ENCODE results near the gene TBC1D1. TPM values are rescaled to one million over a fixed set of nuclear protein-coding genes. Genes with fewer than 3 reads are reported as not detected.

Gene TBC1D1
- total and polyA plus RNA-seq, 2 of the 8 experiments (the other 6 are each of a cell fraction or from before 2014, with no cell fraction given): 96.9 to 162 TPM

DNA sequence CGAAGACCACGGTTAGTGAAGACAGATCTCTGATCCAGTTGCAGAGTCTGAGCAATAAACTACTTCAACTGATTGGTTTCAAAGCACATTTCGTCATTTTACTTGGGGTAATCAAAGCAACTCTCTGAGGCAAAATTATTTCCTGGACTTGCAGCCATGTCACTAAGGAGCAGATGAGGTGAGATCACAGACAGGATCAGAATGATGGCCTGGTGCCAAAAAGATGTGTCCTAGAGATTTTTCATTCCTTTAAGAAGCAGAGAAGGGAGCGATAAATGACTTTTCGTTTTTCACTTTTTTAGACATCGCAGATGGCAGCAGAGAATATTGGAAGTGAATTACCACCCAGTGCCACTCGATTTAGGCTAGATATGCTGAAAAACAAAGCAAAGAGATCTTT is 153.2 kb downstream of the TBC1D1 start:
- no peak overlapping the region for H2BK15ac ChIP-seq (ENCODE audit: low read length)
- H4K91ac ChIP-seq (replicated peaks; ENCODE audit: insufficient read length, low read length): no peak overlapping the region
- H4K20me1 ChIP-seq (replicated peaks in 1 of 2; ENCODE audit: control insufficient read depth in 1 of 2, insufficient read depth in 2 of 2, low read length in 2 of 2): no peaks in the 10 kb centered on the region
- H4K5ac ChIP-seq (ENCODE audit: insufficient read length, low read depth, low read length): no peak overlapping the region
- H3K79me1 ChIP-seq (ENCODE audit: low read depth, low read length): no peaks in the 10 kb centered on the region
- H3K56ac ChIP-seq (replicated peaks; ENCODE audit: insufficient read length, low read depth, low read length): no peak overlapping the region
- H3K23me2 ChIP-seq (ENCODE audit: low read depth, low read length): no peaks in the 10 kb centered on the region
- WGBS, 2 experiments (ENCODE audit: extremely low coverage in 1 of 2, insufficient coverage in 1 of 2, insufficient read length in 1 of 2, insufficient replicate concordance in 2 of 2, low coverage in 1 of 2, low lambda C conversion rate in 2 of 2, missing lambda C conversion rate in 1 of 2): 88% methylated on average over 7 of the region's 7 CpGs; no CpG with 5 or more reads in 1 of the 2 experiments
- no peak overlapping the region for H3K27ac ChIP-seq (ENCODE audit: low read depth, low read length)
- no peak overlapping the region for H3K18ac ChIP-seq (ENCODE audit: extremely low read depth, low read length)
- no peaks in the 10 kb centered on the region for H3K79me2 ChIP-seq (ENCODE audit: control insufficient read depth in 1 of 2, insufficient read depth in 2 of 2, low read length in 2 of 2)
- H3K4me1 ChIP-seq (replicated peaks in 1 of 4; ENCODE audit: control insufficient read depth in 3 of 4, insufficient read depth in 4 of 4, low read length in 3 of 4): peaks cover 0 to 4% (median 0%) of the 10 kb centered on the region in 4 experiments; a peak in 3 of 7 replicates
- FAIRE-seq (no peak), DNase-seq (ENCODE audit: low read depth in 1 of 2, low spot score in 2 of 2) (no peak)
- no peak overlapping the region for H2BK5ac ChIP-seq (ENCODE audit: low read depth, low read length)
- H3K23ac ChIP-seq (ENCODE audit: insufficient read length): no peak overlapping the region
- H3K9ac ChIP-seq (replicated peaks in 1 of 4; ENCODE audit: extremely low read depth in 1 of 4, low read depth in 3 of 4, low read length in 3 of 4): no peak overlapping the region
- H3K4me3 ChIP-seq (ENCODE audit: extremely low read depth in 1 of 4, insufficient read depth in 2 of 4, low read depth in 3 of 4, low read length in 4 of 4): no peak overlapping the region
- ChIA-PET POLR2A (ENCODE audit: partially characterized antibody) (interaction anchor here (0.9 kb wide), 1 partner anchor 92 kb away, joined by 3 read pairs; no protein-coding TSS in a partner anchor), CTCF (ENCODE audit: partially characterized antibody) (interaction anchor here (0.6 to 1.3 kb wide), 6 partner anchors 11 to 1195 kb away, joined by 3 to 5 read pairs (median 3); no protein-coding TSS in a partner anchor)
- H3K4ac ChIP-seq (replicated peaks; ENCODE audit: insufficient read length, low read depth, low read length): no peak overlapping the region
- H3K36me3 ChIP-seq (ENCODE audit: control insufficient read depth in 2 of 4, insufficient read depth in 4 of 4, low read length in 3 of 4): peaks cover 0 to 22% (median 5%) of the 10 kb centered on the region in 4 experiments; a peak in 4 of 8 replicates
- H2AFZ ChIP-seq (ENCODE audit: low read length): no peak overlapping the region
- no peak overlapping the region for H2BK20ac ChIP-seq (ENCODE audit: low read length)
- no peak overlapping the region for H3K4me2 ChIP-seq (ENCODE audit: insufficient read depth in 1 of 2, low read depth in 2 of 2, low read length in 2 of 2)
- H3K14ac ChIP-seq (ENCODE audit: insufficient read length): no peak overlapping the region
- no peaks in the 10 kb centered on the region for H3K27me3 ChIP-seq (replicated peaks in 1 of 4; ENCODE audit: control insufficient read depth in 3 of 4, extremely low read depth in 1 of 4, insufficient read depth in 3 of 4, low read length in 3 of 4)
- no peak overlapping the region for H4K8ac ChIP-seq (ENCODE audit: extremely low read depth, insufficient read depth, low read length)
- no peaks in the 10 kb centered on the region for H3K9me3 ChIP-seq (ENCODE audit: insufficient read depth in 2 of 2, low read depth in 1 of 2, low read length in 1 of 2)
- no peak for TF ChIP-seq SP1 (IDR thresholded peaks at IDR 0.05; ENCODE audit: low read depth, low read length)
- H2BK12ac ChIP-seq (ENCODE audit: low read depth, low read length): no peak overlapping the region
- H2BK120ac ChIP-seq (replicated peaks; ENCODE audit: low read depth, low read length): no peak overlapping the region
- no peak overlapping the region for H2AK5ac ChIP-seq (ENCODE audit: low read depth, low read length)
